ENCODE data around the gene SMAD4.

DNA sequence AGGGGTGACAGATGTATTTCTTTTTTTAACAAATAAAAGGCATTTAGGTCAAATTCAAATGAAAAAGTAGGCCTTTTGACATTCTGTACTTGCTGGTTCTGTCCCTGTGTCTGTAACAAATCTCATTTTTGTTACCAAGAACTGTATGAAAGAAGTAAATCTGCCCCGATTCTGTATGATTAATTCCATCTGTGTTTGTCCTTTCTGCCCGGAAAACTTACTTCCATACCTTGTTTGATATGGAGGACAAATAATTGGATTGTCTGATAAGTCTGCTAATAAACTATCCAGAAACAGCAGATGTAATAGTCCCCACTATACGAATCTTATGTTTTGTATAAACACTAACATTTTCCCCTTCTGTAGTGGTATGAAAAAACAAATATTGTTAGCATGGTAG lies 97.7 kb downstream of the SMAD4 start:
- TF ChIP-seq CEBPB (IDR thresholded peaks at IDR 0.05) (no peak), EP300 (IDR thresholded peaks at IDR 0.05; ENCODE audit: borderline replicate concordance) (no peak), NFIC (IDR thresholded peaks at IDR 0.05) (no peak), TAF1 (IDR thresholded peaks at IDR 0.05; ENCODE audit: low read depth) (no peak), REST (IDR thresholded peaks at IDR 0.05; ENCODE audit: low read depth) (no peak), RAD21 (IDR thresholded peaks at IDR 0.05; ENCODE audit: low read depth) (no peak), TEAD4 (IDR thresholded peaks at IDR 0.05) (no peak), FOXM1 (IDR thresholded peaks at IDR 0.05; ENCODE audit: borderline replicate concordance, low read depth) (no peak), YY1 (IDR thresholded peaks at IDR 0.05; ENCODE audit: low read depth) (no peak)
- TF ChIP-seq, protein P1, sequence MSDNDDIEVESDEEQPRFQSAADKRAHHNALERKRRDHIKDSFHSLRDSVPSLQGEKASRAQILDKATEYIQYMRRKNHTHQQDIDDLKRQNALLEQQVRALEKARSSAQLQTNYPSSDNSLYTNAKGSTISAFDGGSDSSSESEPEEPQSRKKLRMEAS (IDR thresholded peaks at IDR 0.05) = no peak
- TF ChIP-seq, protein P2, sequence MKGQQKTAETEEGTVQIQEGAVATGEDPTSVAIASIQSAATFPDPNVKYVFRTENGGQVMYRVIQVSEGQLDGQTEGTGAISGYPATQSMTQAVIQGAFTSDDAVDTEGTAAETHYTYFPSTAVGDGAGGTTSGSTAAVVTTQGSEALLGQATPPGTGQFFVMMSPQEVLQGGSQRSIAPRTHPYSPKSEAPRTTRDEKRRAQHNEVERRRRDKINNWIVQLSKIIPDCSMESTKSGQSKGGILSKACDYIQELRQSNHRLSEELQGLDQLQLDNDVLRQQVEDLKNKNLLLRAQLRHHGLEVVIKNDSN (IDR thresholded peaks at IDR 0.05) = no peak

Measured in Ishikawa (cell line).